Chondrocyte (in vitro differentiated cells): ENCODE results near the gene SDHAF1. TPM values are rescaled to one million over a fixed set of nuclear protein-coding genes. Genes with fewer than 3 reads are reported as not detected.

ENCODE experiments used
- DNase-seq: peaks from one replicate; pipeline ENCODE4 v3.0.0; 2021; ENCODE audit warnings: mixed read lengths, low spot score
- H3K27ac Mint-ChIP-seq: one replicate; pipeline ENCODE4 v1.8.0; 2021; ENCODE audit warnings: mild to moderate bottlenecking, moderate library complexity, mixed read lengths; ENCODE audit not compliant: unreplicated experiment
- H3K27me3 Mint-ChIP-seq: 2 replicates; pipeline ENCODE4 v1.8.0; 2021; ENCODE audit warnings: low read depth, mixed read lengths
- H3K36me3 Mint-ChIP-seq: 2 replicates; pipeline ENCODE4 v1.8.0; 2021; ENCODE audit warnings: low read depth, mixed read lengths
- H3K4me1 Mint-ChIP-seq: 2 replicates; pipeline ENCODE4 v1.8.0; 2021; ENCODE audit warnings: low read depth, mild to moderate bottlenecking, mixed read lengths
- H3K4me3 Mint-ChIP-seq: one replicate; pipeline ENCODE4 v1.8.0; 2021; ENCODE audit warnings: mild to moderate bottlenecking, moderate library complexity, mixed read lengths; ENCODE audit not compliant: unreplicated experiment
- H3K9me3 Mint-ChIP-seq: 2 replicates; pipeline ENCODE4 v1.8.0; 2021; ENCODE audit warnings: low read depth, mixed read lengths
- total RNA-seq: library from RNA; stranded (reverse); gene quantifications from 3 replicates; pipeline ENCODE4 v1.2.1, GENCODE V29; 2021
- TF ChIP-seq, protein P1 (sequence below): fragments of 200-600 bp; sonication (generic); IDR thresholded peaks from 2 replicates; pipeline ENCODE4 v1.5.0; 2021; ENCODE audit warnings: antibody characterized with exemption, mild to moderate bottlenecking, moderate library complexity

The SDHAF1 gene
- total RNA-seq, 1 donor from 2014 or later = 11.2 TPM

DNA sequence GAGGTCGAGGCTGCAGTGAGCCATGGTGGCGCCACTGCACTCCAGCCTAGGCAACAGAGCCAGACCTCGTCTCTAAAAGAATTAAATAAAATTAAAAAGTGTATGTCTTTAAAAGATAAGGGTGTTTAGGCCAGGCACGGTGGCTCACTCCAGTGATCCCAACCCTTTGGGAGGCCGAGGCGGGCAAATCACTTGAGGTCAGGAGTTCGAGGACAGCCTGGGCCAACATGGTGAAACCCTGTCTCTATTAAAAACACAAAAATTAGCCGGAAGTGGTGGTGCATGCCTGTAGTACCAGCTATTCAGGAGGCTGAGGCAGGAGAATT is 7.5 kb upstream of the SDHAF1 start:
- peaks cover 4% of the 10 kb centered on the region for H3K4me1 Mint-ChIP-seq
- DNase-seq = no peak
- TF ChIP-seq, protein P1, sequence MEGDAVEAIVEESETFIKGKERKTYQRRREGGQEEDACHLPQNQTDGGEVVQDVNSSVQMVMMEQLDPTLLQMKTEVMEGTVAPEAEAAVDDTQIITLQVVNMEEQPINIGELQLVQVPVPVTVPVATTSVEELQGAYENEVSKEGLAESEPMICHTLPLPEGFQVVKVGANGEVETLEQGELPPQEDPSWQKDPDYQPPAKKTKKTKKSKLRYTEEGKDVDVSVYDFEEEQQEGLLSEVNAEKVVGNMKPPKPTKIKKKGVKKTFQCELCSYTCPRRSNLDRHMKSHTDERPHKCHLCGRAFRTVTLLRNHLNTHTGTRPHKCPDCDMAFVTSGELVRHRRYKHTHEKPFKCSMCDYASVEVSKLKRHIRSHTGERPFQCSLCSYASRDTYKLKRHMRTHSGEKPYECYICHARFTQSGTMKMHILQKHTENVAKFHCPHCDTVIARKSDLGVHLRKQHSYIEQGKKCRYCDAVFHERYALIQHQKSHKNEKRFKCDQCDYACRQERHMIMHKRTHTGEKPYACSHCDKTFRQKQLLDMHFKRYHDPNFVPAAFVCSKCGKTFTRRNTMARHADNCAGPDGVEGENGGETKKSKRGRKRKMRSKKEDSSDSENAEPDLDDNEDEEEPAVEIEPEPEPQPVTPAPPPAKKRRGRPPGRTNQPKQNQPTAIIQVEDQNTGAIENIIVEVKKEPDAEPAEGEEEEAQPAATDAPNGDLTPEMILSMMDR = peak; percentile 32
- H3K9me3 Mint-ChIP-seq = no peaks in the 10 kb centered on the region
- peak overlapping the region; percentile 71 for H3K4me3 Mint-ChIP-seq
- no peaks in the 10 kb centered on the region for H3K36me3 Mint-ChIP-seq
- H3K27me3 Mint-ChIP-seq = peaks cover 29% of the 10 kb centered on the region
- no peak overlapping the region for H3K27ac Mint-ChIP-seq

DNA sequence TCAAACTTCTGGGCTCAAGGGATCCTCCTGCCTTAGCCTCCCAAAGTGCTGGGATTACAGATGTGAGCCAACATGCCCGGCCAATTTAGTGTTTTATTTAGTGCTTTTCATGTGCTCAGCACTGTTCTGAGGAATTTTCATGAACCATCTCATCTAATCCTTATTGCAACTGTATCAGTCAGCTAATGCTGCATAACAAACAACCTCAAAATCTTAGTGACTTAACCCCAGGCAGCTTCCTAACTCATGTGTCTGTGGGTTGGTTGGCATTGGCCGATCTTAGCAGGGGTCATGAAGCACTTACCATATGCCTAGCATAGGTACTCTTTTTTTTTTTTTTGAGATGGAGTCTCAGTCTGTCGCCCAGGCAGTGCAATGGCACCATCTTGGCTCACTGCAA is 6.2 kb upstream of the SDHAF1 start:
- DNase-seq = no peak
- H3K27me3 Mint-ChIP-seq = peaks cover 24% of the 10 kb centered on the region
- no peak overlapping the region for H3K27ac Mint-ChIP-seq
- H3K36me3 Mint-ChIP-seq = no peaks in the 10 kb centered on the region
- TF ChIP-seq, protein P1 = no peak
- H3K4me3 Mint-ChIP-seq = no peak overlapping the region
- no peaks in the 10 kb centered on the region for H3K9me3 Mint-ChIP-seq
- peaks cover 4% of the 10 kb centered on the region for H3K4me1 Mint-ChIP-seq

DNA sequence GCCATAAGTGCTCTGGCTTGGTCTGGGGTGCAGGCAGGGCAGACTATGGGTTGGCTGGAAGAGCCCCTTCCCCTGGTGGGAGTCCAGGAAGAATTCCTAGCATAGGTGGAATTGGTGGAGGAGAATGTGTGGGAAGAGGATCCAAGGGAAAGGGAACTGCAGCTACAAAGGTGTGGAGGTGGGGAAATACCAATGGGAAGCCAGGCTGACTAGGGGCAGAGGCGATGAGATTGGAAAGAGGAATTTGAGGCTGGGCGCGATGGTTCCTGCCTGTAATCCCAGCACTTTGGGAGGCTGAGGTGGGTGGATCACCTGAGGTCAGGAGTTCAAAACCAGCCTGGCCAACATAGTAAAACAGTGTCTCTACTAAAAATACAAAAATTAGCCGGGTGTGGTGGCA is 4.8 kb upstream of the SDHAF1 start:
- H3K36me3 Mint-ChIP-seq = no peaks in the 10 kb centered on the region
- H3K4me3 Mint-ChIP-seq = no peak overlapping the region
- H3K27ac Mint-ChIP-seq = no peak overlapping the region
- H3K9me3 Mint-ChIP-seq = no peaks in the 10 kb centered on the region
- peaks cover 7% of the 10 kb centered on the region for H3K4me1 Mint-ChIP-seq
- H3K27me3 Mint-ChIP-seq = peaks cover 12% of the 10 kb centered on the region
- no peak for DNase-seq
- TF ChIP-seq, protein P1 = no peak

DNA sequence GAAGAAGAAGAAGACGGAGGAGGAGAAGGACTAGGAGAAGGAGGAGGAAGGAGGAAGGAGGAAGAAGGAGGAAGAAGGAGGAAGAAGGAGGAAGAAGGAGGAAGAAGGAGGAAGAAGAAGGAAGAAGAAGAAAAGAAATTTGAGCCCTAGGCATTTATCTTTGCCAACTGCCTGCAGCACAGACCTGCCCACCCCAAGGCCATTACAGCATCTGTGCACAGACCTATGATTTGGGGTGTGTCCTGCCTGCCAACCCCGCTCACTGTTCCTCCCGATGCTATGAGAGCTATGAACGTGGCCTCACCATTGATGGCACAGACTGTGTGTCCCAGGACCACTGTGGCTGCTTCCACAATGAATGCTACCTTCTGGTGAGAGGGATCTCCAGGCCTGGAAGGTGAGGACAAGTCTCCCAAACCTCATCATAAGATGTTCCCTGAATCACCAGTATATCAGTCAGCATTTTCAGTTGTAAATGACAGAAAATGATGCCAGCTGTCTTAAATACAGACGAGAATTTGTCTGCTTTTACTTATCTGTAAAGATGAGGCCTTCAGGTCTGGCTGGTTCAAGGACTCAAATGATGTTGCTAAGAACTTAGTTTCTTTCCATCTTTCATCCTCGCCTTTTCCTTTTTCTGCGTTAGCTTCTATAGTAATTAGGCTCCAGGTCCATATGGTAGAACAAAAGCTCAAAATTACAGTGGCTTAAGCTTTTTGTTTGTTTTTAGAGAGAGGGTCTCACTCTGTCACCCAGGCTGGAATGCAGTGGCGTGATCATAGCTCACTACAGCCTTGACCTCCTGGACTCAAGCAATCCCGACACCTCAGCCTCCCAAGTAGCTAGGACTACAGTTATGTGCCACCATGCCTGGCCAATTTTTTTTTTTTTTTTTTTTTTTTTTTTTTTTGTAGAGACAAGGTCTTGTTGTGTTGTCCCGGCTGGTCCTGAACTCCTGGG is 3.9 kb upstream of the SDHAF1 start:
- Mint-ChIP-seq H3K4me1 (peaks cover 11% of the 10 kb centered on the region), H3K27ac (no peak overlapping the region), H3K27me3 (peaks cover 3% of the 10 kb centered on the region), H3K4me3 (no peak overlapping the region), H3K9me3 (no peaks in the 10 kb centered on the region), H3K36me3 (no peaks in the 10 kb centered on the region)
- TF ChIP-seq, protein P1 = no peak
- no peak for DNase-seq

DNA sequence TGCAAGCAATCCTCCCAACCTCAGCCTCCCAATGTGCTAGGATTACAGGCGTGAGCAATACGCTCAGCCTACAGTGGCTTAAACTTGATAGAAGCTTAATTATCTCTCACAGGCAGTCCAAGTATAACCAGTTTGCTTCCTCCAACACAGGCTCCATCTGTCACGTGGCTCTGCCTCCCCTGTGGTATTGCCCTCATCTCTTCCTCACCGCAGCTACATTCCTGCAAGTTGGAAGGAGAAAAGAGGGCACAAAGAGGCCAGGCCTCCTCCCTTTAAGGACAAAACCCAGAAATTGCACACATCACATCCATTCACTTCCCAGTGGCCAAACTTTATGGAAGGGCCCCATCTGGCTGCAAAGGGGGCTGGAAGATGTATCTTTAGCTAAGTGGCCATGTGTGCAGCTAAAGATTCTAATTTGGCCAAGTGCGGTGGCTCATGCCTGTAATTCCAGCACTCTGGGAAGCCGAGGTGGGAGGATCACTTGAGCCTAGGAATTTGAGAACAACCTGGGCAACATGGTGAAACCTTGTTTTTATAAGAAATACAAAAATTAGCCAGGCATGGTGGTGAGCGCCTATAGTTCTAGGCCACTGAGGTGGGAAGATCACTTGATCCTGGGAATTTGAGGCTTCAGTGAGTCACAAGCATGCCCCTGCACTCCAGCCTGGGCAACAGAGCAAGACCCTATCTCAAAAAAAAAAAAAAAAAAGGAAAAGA is 3.1 kb upstream of the SDHAF1 start:
- peaks cover 17% of the 10 kb centered on the region for H3K4me1 Mint-ChIP-seq
- TF ChIP-seq, protein P1 = no peak
- H3K36me3 Mint-ChIP-seq = no peaks in the 10 kb centered on the region
- H3K27me3 Mint-ChIP-seq = peaks cover 3% of the 10 kb centered on the region
- H3K4me3 Mint-ChIP-seq = no peak overlapping the region
- no peak overlapping the region for H3K27ac Mint-ChIP-seq
- H3K9me3 Mint-ChIP-seq = no peaks in the 10 kb centered on the region
- no peak for DNase-seq
